Activated CD4-positive, alpha-beta T cell treated with anti-CD3 and anti-CD28 coated beads, Interleukin-2, amount 50 U/mL, for 4 hours (primary cell): ENCODE measurements around the gene NBEAL2.

ENCODE experiments used
- DNase-seq, 2 experiments: peaks; one replicate each; pipeline ENCODE4 v3.0.0-alpha.2; 2020

Gene NBEAL2

DNA sequence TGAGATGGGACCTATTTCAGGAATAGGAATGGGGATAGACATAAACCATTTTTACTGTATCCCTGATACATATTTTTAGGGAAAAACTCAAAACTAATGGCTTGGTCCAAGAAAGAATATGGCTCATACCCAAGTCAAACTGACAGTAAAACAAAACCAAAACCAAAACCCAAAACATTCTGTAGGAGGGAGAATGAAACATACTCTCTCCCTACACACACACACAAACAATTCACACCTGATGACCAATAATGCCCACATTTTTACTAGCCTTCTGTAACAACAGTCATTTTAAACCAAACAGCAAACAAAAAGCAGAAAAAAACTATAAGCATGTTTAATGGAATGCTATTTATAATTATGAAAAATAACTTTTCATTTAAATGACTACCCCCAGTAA, 74.9 kb downstream of the NBEAL2 start:
- DNase-seq = no peak

GRCh38 chr3:47056705-47057104, 77.2 kb downstream of the NBEAL2 start:
- DNase-seq = no peak

DNA sequence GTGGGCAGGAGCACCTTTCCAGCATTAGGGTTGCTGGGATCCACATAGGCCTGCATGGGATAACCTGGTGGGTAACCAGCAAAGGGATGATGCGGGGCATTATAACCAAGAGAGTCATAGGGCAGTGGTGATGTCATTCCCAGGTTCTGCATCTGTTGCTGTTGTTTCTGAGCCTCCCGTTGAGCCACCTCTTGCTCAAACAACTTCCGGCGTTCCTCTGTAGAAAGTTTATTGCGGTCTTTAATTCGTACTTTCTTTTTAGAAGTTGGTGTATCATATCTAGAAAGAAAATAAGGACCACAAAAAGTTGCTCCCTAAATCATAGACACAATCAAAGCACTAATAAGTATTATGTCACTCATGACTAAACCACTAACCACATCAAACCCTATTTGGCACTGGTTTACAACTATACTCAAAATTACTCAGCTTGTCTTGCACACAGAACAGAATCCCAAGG, 77.8 kb downstream of the NBEAL2 start:
- DNase-seq = peak; percentile 41 to 44
